Measurements from ENCODE around the gene MEF2B.
A peak's percentile ranks its signal among the peaks of the same experiment; 100 is the strongest.

Gene MEF2B

GRCh38 chr19:19147344-19147743, 22.7 kb downstream of the MEF2B start:
- TF ChIP-seq, protein P1, sequence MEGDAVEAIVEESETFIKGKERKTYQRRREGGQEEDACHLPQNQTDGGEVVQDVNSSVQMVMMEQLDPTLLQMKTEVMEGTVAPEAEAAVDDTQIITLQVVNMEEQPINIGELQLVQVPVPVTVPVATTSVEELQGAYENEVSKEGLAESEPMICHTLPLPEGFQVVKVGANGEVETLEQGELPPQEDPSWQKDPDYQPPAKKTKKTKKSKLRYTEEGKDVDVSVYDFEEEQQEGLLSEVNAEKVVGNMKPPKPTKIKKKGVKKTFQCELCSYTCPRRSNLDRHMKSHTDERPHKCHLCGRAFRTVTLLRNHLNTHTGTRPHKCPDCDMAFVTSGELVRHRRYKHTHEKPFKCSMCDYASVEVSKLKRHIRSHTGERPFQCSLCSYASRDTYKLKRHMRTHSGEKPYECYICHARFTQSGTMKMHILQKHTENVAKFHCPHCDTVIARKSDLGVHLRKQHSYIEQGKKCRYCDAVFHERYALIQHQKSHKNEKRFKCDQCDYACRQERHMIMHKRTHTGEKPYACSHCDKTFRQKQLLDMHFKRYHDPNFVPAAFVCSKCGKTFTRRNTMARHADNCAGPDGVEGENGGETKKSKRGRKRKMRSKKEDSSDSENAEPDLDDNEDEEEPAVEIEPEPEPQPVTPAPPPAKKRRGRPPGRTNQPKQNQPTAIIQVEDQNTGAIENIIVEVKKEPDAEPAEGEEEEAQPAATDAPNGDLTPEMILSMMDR (IDR thresholded peaks at IDR 0.05; ENCODE audit: extremely low read depth, insufficient read depth, missing control alignments) = no peak
- DNase-seq (ENCODE audit: low spot score) = no peak
- in situ Hi-C loops (cut with MboI; ENCODE audit: low pct_unique_long_range_greater_than_20kb, low sequenced_read_pairs, unreplicated experiment) = no loop called here

GRCh38 chr19:19146865-19147264, 23.2 kb downstream of the MEF2B start:
- DNase-seq (ENCODE audit: low spot score) = no peak
- TF ChIP-seq, protein P1 (IDR thresholded peaks at IDR 0.05; ENCODE audit: extremely low read depth, insufficient read depth, missing control alignments) = no peak
- in situ Hi-C loops (cut with MboI; ENCODE audit: low pct_unique_long_range_greater_than_20kb, low sequenced_read_pairs, unreplicated experiment) = no loop called here

GRCh38 chr19:19145684-19146608, 24.1 kb downstream of the MEF2B start:
- peak; percentile 89 for DNase-seq (ENCODE audit: low spot score)
- in situ Hi-C loops (cut with MboI; ENCODE audit: low pct_unique_long_range_greater_than_20kb, low sequenced_read_pairs, unreplicated experiment) = no loop called here
- TF ChIP-seq, protein P1 (IDR thresholded peaks at IDR 0.05; ENCODE audit: extremely low read depth, insufficient read depth, missing control alignments) = peak; percentile 95

GRCh38 chr19:19145281-19145680, 24.8 kb downstream of the MEF2B start:
- in situ Hi-C loops (cut with MboI; ENCODE audit: low pct_unique_long_range_greater_than_20kb, low sequenced_read_pairs, unreplicated experiment) = no loop called here
- TF ChIP-seq, protein P1 (IDR thresholded peaks at IDR 0.05; ENCODE audit: extremely low read depth, insufficient read depth, missing control alignments) = no peak

GRCh38 chr19:19142347-19142746, 27.7 kb downstream of the MEF2B start:
- in situ Hi-C loops (cut with MboI; ENCODE audit: low pct_unique_long_range_greater_than_20kb, low sequenced_read_pairs, unreplicated experiment) = no loop called here
- DNase-seq (ENCODE audit: low spot score) = no peak
- TF ChIP-seq, protein P1 (IDR thresholded peaks at IDR 0.05; ENCODE audit: extremely low read depth, insufficient read depth, missing control alignments) = no peak

More at GRCh38 chr19:19145281-19145680, 24.8 kb downstream of the MEF2B start:
- no peak for DNase-seq (ENCODE audit: low spot score)

GRCh38 chr19:19140476-19140875, 29.6 kb downstream of the MEF2B start:
- no peak for DNase-seq (ENCODE audit: low spot score)
- TF ChIP-seq, protein P1 (IDR thresholded peaks at IDR 0.05; ENCODE audit: extremely low read depth, insufficient read depth, missing control alignments) = no peak
- in situ Hi-C loops (cut with MboI; ENCODE audit: low pct_unique_long_range_greater_than_20kb, low sequenced_read_pairs, unreplicated experiment) = no loop called here

All from GM13977 (cell line).